HepG2 (cell line): ENCODE results near the gene KAZN. TPM values are rescaled to one million over a fixed set of nuclear protein-coding genes. Genes with fewer than 3 reads are reported as not detected.
A peak's percentile ranks its signal among the peaks of the same experiment; 100 is the strongest.

Source experiments
- HOXD1 ChIP-seq: sonication (generic); formaldehyde crosslinking; IDR thresholded peaks from 2 replicates; pipeline ENCODE4 v1.5.0; 2020; ENCODE audit warnings: missing genetic modification reagents
- KDM4B ChIP-seq: sonication (generic); formaldehyde crosslinking; IDR thresholded peaks from 2 replicates; pipeline ENCODE4 v1.4.0; 2020; ENCODE audit warnings: missing genetic modification reagents
- LCORL ChIP-seq, 2 experiments: fragments of 450-650 bp in 1 of 2; sonication (generic) in 1 of 2; formaldehyde crosslinking in 1 of 2; IDR thresholded peaks; 2 replicates each; pipeline versions ENCODE4 v1.5.0 to v1.6.1; 2017 to 2020; ENCODE audit warnings: antibody characterized with exemption in 1 of 2, missing genetic modification reagents in 1 of 2
- PRPF4 ChIP-seq: fragments of 200-400 bp; formaldehyde crosslinking; IDR thresholded peaks from 2 replicates; pipeline ENCODE4 v1.6.1; 2016; ENCODE audit warnings: low read length, low read depth; ENCODE audit not compliant: poor library complexity, severe bottlenecking
- REXO4 ChIP-seq: sonication (generic); formaldehyde crosslinking; IDR thresholded peaks from 2 replicates; pipeline ENCODE4 v1.8.0; 2022; ENCODE audit warnings: missing genetic modification reagents, mild to moderate bottlenecking, borderline replicate concordance
- SKI ChIP-seq: fragments of 450-650 bp; IDR thresholded peaks from one replicate; pipeline ENCODE4 v1.6.1; 2018; ENCODE audit warnings: mild to moderate bottlenecking; ENCODE audit not compliant: partially characterized antibody
- ZBTB3 ChIP-seq: sonication (generic); formaldehyde crosslinking; IDR thresholded peaks from 2 replicates; pipeline ENCODE4 v1.4.0; 2020; ENCODE audit warnings: low read depth, mild to moderate bottlenecking, moderate library complexity, missing genetic modification reagents, borderline replicate concordance
- ZBTB46 ChIP-seq: sonication (generic); formaldehyde crosslinking; IDR thresholded peaks from 2 replicates; pipeline ENCODE4 v1.4.0; 2020; ENCODE audit warnings: mild to moderate bottlenecking, missing genetic modification reagents, borderline replicate concordance
- ZC3H4 ChIP-seq: sonication (generic); formaldehyde crosslinking; IDR thresholded peaks from 2 replicates; pipeline ENCODE4 v1.4.0; 2020; ENCODE audit warnings: missing genetic modification reagents, borderline replicate concordance
- ZEB1 ChIP-seq: IDR thresholded peaks from 2 replicates; pipeline ENCODE4 v1.6.1; 2012; ENCODE audit warnings: mild to moderate bottlenecking, low read depth, inconsistent platforms; ENCODE audit not compliant: insufficient replicate concordance
- ZNF18 ChIP-seq: sonication (generic); formaldehyde crosslinking; IDR thresholded peaks from 2 replicates; pipeline ENCODE4 v1.8.0; 2022; ENCODE audit warnings: mild to moderate bottlenecking, missing genetic modification reagents; ENCODE audit not compliant: insufficient replicate concordance
- ZNF432 ChIP-seq: sonication (generic); formaldehyde crosslinking; IDR thresholded peaks from 2 replicates; pipeline ENCODE4 v1.5.0; 2020; ENCODE audit warnings: missing genetic modification reagents, mild to moderate bottlenecking, borderline replicate concordance
- ZNF562 ChIP-seq: sonication (generic); formaldehyde crosslinking; IDR thresholded peaks from 2 replicates; pipeline ENCODE4 v1.8.0; 2022; ENCODE audit warnings: missing genetic modification reagents, borderline replicate concordance
- ZNF768 ChIP-seq: sonication (generic); formaldehyde crosslinking; IDR thresholded peaks from 2 replicates; pipeline ENCODE4 v1.4.0; 2020; ENCODE audit warnings: missing genetic modification reagents
- ZSCAN30 ChIP-seq: sonication (generic); formaldehyde crosslinking; IDR thresholded peaks from 2 replicates; pipeline ENCODE4 v1.5.0; 2020; ENCODE audit warnings: mild to moderate bottlenecking, missing genetic modification reagents
- polyA plus RNA-seq, 8 experiments: library from polyadenylated mRNA; depleted of rRNA in 3 of 8; stranded (reverse) in 7 of 8; unstranded in 1 of 8; fragments of >200 nt; fragmentation: Illumina TruSeq in 4 of 8; extraction: Trizol in 4 of 8; gene quantifications; 2 replicates each; pipeline versions ENCODE4 v1.2.1 to v1.2.3, GENCODE V29; 2011 to 2016; ENCODE audit warnings: low read depth in 4 of 8, missing spikeins in 1 of 8, mixed read lengths in 1 of 8; ENCODE audit not compliant: insufficient read depth in 1 of 8
- total RNA-seq, 5 experiments: library from RNA; depleted of rRNA; stranded (reverse); fragments of >200 nt; fragmentation: Illumina TruSeq; extraction: Trizol; gene quantifications; 2 replicates each; pipeline ENCODE4 v1.2.3, GENCODE V29; 2016; ENCODE audit warnings: low read depth in 1 of 5
- TF ChIP-seq, protein P1 (sequence below): sonication (generic); formaldehyde crosslinking; IDR thresholded peaks from 2 replicates; pipeline ENCODE4 v1.8.0; 2022; ENCODE audit warnings: mild to moderate bottlenecking, missing genetic modification reagents
- TF ChIP-seq, protein P2 (sequence below): sonication (generic); formaldehyde crosslinking; IDR thresholded peaks from 2 replicates; pipeline ENCODE4 v1.5.1; 2020; ENCODE audit warnings: missing genetic modification reagents, mild to moderate bottlenecking, borderline replicate concordance
- TF ChIP-seq, protein P3 (sequence below): sonication (generic); formaldehyde crosslinking; conservative IDR thresholded peaks from 2 replicates; pipeline ENCODE4 v1.8.1; 2023; ENCODE audit warnings: missing genetic modification reagents

Gene KAZN
- total and polyA plus RNA-seq, 2 of the 13 experiments (the other 11 are each of a cell fraction or from before 2014, with no cell fraction given): 10.4 to 13.5 TPM

DNA sequence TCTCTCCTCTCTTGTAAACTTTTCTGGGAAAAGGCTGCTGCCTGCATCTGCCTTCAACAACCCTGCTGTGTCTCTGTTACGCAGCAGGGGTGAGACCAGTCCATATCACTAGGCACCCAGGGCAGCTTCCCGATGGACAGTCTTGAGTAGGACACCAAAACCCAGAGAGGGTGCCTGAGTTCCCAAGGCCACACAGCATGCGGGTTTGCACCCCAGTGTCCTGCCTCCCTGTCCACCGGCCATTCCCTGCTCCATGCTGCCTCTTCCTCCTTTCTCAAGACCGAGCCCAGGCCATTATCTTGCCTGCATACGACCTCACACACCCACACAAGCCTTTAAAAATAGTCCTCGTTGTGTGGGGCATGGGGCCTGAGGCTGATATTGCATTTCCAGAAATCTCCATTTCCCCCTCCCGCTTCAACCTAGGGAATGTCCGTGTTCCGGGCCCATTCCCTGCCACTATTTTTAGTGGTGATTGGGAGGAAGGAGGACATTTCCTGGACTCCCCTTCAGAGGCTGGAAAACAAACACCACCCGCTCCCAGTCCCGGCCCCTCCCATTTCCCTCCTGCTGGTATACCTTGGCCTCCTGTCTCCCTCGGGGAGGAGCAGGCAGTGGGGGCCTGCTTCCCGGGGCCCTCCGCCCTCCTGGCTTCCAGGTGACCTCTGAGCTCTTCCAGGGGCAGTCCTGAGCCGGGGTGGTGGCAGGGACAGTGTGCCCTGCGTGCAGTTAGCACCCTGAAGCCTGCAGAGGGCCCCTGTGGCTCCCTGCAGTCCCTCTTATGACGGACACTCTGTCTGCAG lies 422.7 kb downstream of the KAZN start (continued):
- TF ChIP-seq ZNF18 (CRISPR knock-in tag) (peak; percentile 80), PRPF4 (no peak), ZSCAN30 (CRISPR knock-in tag) (no peak), ZNF562 (CRISPR knock-in tag) (no peak), HOXD1 (0 out of 2 replicates have a peak, but pooled peaks have one; percentile 31), SKI (peak; percentile 39), ZBTB3 (CRISPR knock-in tag) (no peak), ZNF432 (CRISPR knock-in tag) (no peak), ZNF768 (CRISPR knock-in tag) (peak; percentile 99), REXO4 (CRISPR knock-in tag) (no peak), ZC3H4 (CRISPR knock-in tag) (no peak), KDM4B (CRISPR knock-in tag) (no peak), LCORL (IDR thresholded peaks at IDR 0.05) (no peak), LCORL (CRISPR knock-in tag; IDR thresholded peaks at IDR 0.05) (peak; percentile 61; the same call in 1 of the 2 replicates), ZEB1 (no peak), ZBTB46 (CRISPR knock-in tag) (no peak)
- TF ChIP-seq, protein P1, sequence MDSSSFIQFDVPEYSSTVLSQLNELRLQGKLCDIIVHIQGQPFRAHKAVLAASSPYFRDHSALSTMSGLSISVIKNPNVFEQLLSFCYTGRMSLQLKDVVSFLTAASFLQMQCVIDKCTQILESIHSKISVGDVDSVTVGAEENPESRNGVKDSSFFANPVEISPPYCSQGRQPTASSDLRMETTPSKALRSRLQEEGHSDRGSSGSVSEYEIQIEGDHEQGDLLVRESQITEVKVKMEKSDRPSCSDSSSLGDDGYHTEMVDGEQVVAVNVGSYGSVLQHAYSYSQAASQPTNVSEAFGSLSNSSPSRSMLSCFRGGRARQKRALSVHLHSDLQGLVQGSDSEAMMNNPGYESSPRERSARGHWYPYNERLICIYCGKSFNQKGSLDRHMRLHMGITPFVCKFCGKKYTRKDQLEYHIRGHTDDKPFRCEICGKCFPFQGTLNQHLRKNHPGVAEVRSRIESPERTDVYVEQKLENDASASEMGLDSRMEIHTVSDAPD (CRISPR knock-in tag): no peak; the same call in 1 of the 2 replicates
- TF ChIP-seq, protein P2, sequence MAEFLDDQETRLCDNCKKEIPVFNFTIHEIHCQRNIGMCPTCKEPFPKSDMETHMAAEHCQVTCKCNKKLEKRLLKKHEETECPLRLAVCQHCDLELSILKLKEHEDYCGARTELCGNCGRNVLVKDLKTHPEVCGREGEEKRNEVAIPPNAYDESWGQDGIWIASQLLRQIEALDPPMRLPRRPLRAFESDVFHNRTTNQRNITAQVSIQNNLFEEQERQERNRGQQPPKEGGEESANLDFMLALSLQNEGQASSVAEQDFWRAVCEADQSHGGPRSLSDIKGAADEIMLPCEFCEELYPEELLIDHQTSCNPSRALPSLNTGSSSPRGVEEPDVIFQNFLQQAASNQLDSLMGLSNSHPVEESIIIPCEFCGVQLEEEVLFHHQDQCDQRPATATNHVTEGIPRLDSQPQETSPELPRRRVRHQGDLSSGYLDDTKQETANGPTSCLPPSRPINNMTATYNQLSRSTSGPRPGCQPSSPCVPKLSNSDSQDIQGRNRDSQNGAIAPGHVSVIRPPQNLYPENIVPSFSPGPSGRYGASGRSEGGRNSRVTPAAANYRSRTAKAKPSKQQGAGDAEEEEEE: no peak
- TF ChIP-seq, protein P3, sequence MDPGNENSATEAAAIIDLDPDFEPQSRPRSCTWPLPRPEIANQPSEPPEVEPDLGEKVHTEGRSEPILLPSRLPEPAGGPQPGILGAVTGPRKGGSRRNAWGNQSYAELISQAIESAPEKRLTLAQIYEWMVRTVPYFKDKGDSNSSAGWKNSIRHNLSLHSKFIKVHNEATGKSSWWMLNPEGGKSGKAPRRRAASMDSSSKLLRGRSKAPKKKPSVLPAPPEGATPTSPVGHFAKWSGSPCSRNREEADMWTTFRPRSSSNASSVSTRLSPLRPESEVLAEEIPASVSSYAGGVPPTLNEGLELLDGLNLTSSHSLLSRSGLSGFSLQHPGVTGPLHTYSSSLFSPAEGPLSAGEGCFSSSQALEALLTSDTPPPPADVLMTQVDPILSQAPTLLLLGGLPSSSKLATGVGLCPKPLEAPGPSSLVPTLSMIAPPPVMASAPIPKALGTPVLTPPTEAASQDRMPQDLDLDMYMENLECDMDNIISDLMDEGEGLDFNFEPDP: no peak
